PFSK-1 (cell line): ENCODE measurements around the gene N4BP2.

ENCODE experiments used
- POLR2AphosphoS5 ChIP-seq: IDR thresholded peaks from 2 replicates; pipeline ENCODE4 v1.6.1; 2012; ENCODE audit warnings: low read depth, mild to moderate bottlenecking, control low read depth, low read length, moderate library complexity
- REST ChIP-seq, 2 experiments: IDR thresholded peaks; 2 replicates each; pipeline versions ENCODE4 v1.6.1 to v1.8.0; 2011 to 2012; ENCODE audit warnings: low read depth in 2 of 2, low read length in 2 of 2, control low read depth in 1 of 2, inconsistent platforms in 1 of 2, mild to moderate bottlenecking in 1 of 2, moderate library complexity in 1 of 2; ENCODE audit not compliant: insufficient read depth in 1 of 2
- SIN3A ChIP-seq: IDR thresholded peaks from 2 replicates; pipeline ENCODE4 v1.6.1; 2012; ENCODE audit warnings: mild to moderate bottlenecking, low read length, moderate library complexity, borderline replicate concordance; ENCODE audit not compliant: insufficient read depth

- TF ChIP-seq SIN3A (no peak), POLR2AphosphoS5 (no peak), REST (IDR thresholded peaks at IDR 0.05; ENCODE audit: insufficient read depth in 1 of 2, low read depth in 2 of 2, low read length in 2 of 2) (no peak)
Observed at GRCh38 chr4:40199999-40200874, 143.6 kb downstream of the N4BP2 start.
